ENCODE data around the gene NTN3.

DNA sequence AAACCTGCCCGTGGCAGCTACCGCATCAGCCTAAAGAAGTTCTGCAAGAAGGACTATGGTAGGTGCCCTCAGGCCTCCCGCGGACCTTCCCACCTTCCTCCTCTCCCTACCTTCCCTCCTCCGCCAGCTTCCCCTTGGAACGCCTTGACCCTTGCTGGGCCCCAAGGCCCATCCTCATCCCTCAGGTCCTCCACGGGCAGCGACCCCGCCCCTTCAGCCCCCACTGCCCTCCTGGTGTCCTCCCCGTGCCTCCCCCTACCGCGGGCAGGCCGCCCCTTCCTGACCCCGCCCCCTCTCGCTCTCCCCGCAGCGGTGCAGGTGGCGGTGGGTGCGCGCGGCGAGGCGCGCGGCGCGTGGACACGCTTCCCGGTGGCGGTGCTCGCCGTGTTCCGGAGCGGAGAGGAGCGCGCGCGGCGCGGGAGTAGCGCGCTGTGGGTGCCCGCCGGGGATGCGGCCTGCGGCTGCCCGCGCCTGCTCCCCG, 2.4 kb downstream of the NTN3 start:
- TF ChIP-seq CTCF (IDR thresholded peaks at IDR 0.05) = no peak
- no peak for TF ChIP-seq POLR2A (IDR thresholded peaks at IDR 0.05)
